Thyroid gland (tissue), 4 donors: ENCODE measurements around the gene MTG1.

Source experiments
- CTCF ChIP-seq, 6 experiments: fragments of 200-600 bp in 3 of 6; fragments of 450-650 bp in 3 of 6; sonication (generic) in 3 of 6; IDR thresholded peaks; one replicate each; pipeline ENCODE4 v1.5.1; 2016 to 2019; ENCODE audit warnings: antibody characterized with exemption in 6 of 6, mild to moderate bottlenecking in 2 of 6, inconsistent platforms in 1 of 6, moderate library complexity in 1 of 6
- POLR2A ChIP-seq, 2 donors: fragments of 450-650 bp; IDR thresholded peaks; one replicate each; pipeline ENCODE4 v1.6.1; 2017; ENCODE audit warnings: antibody characterized with exemption in 2 of 2, mild to moderate bottlenecking in 2 of 2, moderate library complexity in 1 of 2

GRCh38 chr10:133355991-133356390, 38.0 kb upstream of the MTG1 start:
- no peak for TF ChIP-seq CTCF (IDR thresholded peaks at IDR 0.05)
- no peak for TF ChIP-seq POLR2A (IDR thresholded peaks at IDR 0.05)
